ENCODE measurements around the gene CSGALNACT2. TPM values are rescaled to one million over a fixed set of nuclear protein-coding genes. Genes with fewer than 3 reads are reported as not detected.

Gene CSGALNACT2
- total RNA-seq, 1 experiment from 2014 or later, result 6.7 TPM

GRCh38 chr10:43156590-43157341 is 18.5 kb downstream of the CSGALNACT2 start:
- DNase-seq (ENCODE audit: low read depth in 1 of 2, low spot score in 2 of 2), result no peak
- H3K27ac ChIP-seq, result no peak overlapping the region

DNA sequence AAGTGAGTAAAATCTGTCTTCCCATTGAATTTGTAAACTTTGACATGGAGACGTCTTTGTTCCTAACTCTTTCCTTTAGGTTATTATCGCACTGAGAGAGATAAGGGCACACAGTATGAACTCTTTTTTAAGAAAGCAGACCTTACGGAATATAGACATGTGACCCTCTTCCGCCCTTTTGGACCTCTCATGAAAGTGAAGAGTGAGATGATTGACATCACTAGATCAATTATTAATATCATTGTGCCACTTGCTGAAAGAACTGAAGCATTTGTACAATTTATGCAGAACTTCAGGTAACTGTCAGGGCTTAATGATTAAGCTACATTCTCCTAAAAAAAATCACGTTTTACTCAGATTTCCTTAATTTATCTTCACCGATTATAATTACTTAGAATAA is 20.4 kb downstream of the CSGALNACT2 start:
- no peak for DNase-seq (ENCODE audit: low read depth in 1 of 2, low spot score in 2 of 2)
- Histone ChIP-seq H3K27ac (no peak overlapping the region), H3K4me3 (no peak overlapping the region), H3K4me1 (replicated peaks) (no peaks in the 10 kb centered on the region), H3K36me3 (peaks cover 8% of the 10 kb centered on the region), H3K9me3 (replicated peaks) (no peaks in the 10 kb centered on the region), H3K27me3 (replicated peaks) (no peaks in the 10 kb centered on the region)

More at GRCh38 chr10:43156590-43157341, 18.5 kb downstream of the CSGALNACT2 start:
- no peaks in the 10 kb centered on the region for H3K4me1 ChIP-seq (replicated peaks)
- H3K9me3 ChIP-seq (replicated peaks), result no peaks in the 10 kb centered on the region
- no peak overlapping the region for H3K4me3 ChIP-seq
- peaks cover 3% of the 10 kb centered on the region for H3K36me3 ChIP-seq
- H3K27me3 ChIP-seq (replicated peaks), result no peaks in the 10 kb centered on the region

GRCh38 chr10:43160046-43160920 is 22.0 kb downstream of the CSGALNACT2 start:
- Histone ChIP-seq H3K27me3 (replicated peaks) (no peaks in the 10 kb centered on the region), H3K4me1 (replicated peaks) (no peaks in the 10 kb centered on the region), H3K4me3 (no peak overlapping the region), H3K9me3 (replicated peaks) (no peaks in the 10 kb centered on the region), H3K27ac (no peak overlapping the region), H3K36me3 (peaks cover 8% of the 10 kb centered on the region)
- no peak for DNase-seq (ENCODE audit: low read depth in 1 of 2, low spot score in 2 of 2)

DNA sequence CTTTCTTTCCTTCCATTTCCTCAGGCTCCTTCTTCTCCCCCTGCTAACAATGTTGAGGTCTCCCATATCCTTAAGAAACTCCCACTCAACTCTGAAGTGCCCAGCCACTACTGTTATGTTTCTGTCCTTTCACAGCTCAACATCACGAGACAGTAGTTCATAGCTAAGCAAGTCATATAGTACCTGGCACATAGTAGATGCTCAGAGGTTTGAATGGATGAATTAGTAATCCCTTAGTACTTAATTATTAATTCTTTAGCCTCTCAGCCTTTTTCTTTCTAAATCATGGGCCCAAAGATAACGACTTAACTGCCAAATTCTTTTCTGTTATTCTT is 22.6 kb downstream of the CSGALNACT2 start:
- Histone ChIP-seq H3K4me1 (replicated peaks) (no peaks in the 10 kb centered on the region), H3K27ac (no peak overlapping the region), H3K36me3 (peaks cover 8% of the 10 kb centered on the region), H3K27me3 (replicated peaks) (no peaks in the 10 kb centered on the region), H3K4me3 (no peak overlapping the region), H3K9me3 (replicated peaks) (no peaks in the 10 kb centered on the region)
- DNase-seq (ENCODE audit: low read depth in 1 of 2, low spot score in 2 of 2), result no peak

DNA sequence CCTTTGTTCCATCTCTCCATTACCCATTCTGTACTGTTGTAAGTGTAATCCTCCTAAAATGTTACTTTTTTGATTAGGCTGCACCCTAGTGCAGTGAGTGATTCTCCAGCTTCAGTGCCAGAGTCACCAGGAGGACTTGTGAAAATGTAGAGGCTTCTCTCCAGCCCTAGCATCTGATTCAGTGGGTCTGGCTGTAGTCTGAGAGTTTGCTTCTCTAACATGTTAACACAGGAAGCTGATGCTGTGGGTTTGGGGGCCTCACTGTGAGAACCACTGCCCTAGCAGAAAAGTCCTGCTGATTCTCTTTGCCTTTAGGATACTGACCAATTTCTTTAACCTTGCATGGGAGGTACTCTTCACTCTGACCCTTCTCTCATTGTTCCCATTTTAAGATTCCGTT is 24.4 kb downstream of the CSGALNACT2 start:
- Histone ChIP-seq H3K27me3 (replicated peaks) (no peaks in the 10 kb centered on the region), H3K4me3 (no peak overlapping the region), H3K9me3 (replicated peaks) (no peaks in the 10 kb centered on the region), H3K36me3 (peaks cover 8% of the 10 kb centered on the region), H3K4me1 (replicated peaks) (no peaks in the 10 kb centered on the region), H3K27ac (no peak overlapping the region)
- DNase-seq (ENCODE audit: low read depth in 1 of 2, low spot score in 2 of 2), result no peak

DNA sequence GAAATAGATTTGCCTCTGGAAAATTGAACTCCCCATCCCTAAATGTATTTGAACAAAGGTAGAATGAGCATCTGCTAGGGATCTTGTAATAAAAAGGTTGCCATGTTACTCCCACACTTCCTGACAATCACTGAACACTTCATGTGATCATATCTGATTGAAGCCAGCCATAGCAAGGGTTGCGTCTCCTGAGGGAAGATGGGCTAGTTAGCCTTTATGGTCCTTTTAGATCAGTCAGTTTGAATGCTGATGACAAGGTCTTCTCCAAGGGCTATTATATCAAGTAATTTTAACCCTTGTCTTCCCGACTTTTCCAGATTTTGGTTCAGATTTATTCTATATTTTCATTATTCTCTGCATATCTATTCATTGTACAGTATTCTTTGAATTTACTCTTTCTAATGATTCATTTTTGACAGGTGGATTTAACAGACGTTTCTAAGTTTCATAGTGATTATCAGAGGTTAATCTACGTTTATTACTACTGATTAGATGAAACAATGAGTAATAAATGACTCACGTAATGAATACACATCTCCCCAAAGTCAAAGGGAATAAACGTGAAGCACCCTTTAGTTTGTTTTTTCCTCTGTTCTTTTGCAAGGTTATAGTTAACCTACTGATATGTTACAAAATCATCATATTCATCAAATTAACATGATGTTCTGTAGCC is 28.1 kb downstream of the CSGALNACT2 start:
- no peak overlapping the region for H3K27ac ChIP-seq
- H3K9me3 ChIP-seq (replicated peaks), result no peaks in the 10 kb centered on the region
- no peaks in the 10 kb centered on the region for H3K4me1 ChIP-seq (replicated peaks)
- H3K4me3 ChIP-seq, result no peak overlapping the region
- DNase-seq (ENCODE audit: low read depth in 1 of 2, low spot score in 2 of 2), result no peak
- H3K27me3 ChIP-seq (replicated peaks), result no peaks in the 10 kb centered on the region
- H3K36me3 ChIP-seq, result peaks cover 9% of the 10 kb centered on the region

GRCh38 chr10:43166880-43167497 is 28.7 kb downstream of the CSGALNACT2 start:
- Histone ChIP-seq H3K36me3 (peaks cover 8% of the 10 kb centered on the region), H3K4me1 (replicated peaks) (no peaks in the 10 kb centered on the region), H3K27me3 (replicated peaks) (no peaks in the 10 kb centered on the region), H3K4me3 (no peak overlapping the region), H3K27ac (no peak overlapping the region), H3K9me3 (replicated peaks) (no peaks in the 10 kb centered on the region)
- no peak for DNase-seq (ENCODE audit: low read depth in 1 of 2, low spot score in 2 of 2)

DNA sequence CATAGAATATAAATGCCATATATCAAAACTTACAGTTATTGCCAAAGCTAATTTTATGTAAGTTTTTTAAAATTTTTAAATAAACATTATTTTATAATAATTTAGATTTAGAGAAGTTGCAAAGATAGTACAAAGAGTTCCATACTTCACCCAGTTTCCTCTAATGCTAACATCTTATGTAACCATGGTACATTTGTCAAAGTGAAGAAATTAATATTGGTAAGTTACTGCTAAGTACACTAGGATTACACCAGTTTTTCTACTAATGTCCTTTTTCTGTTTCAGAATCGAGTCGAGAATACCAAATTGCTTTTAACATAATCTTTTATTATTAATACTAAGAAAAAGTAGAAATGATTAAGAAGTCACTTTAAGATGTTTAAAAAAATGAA is 29.2 kb downstream of the CSGALNACT2 start:
- H3K9me3 ChIP-seq (replicated peaks), result no peaks in the 10 kb centered on the region
- H3K27me3 ChIP-seq (replicated peaks), result no peaks in the 10 kb centered on the region
- no peak overlapping the region for H3K4me3 ChIP-seq
- H3K4me1 ChIP-seq (replicated peaks), result no peaks in the 10 kb centered on the region
- H3K36me3 ChIP-seq, result peaks cover 8% of the 10 kb centered on the region
- no peak for DNase-seq (ENCODE audit: low read depth in 1 of 2, low spot score in 2 of 2)
- no peak overlapping the region for H3K27ac ChIP-seq

GRCh38 chr10:43170491-43170890 is 32.2 kb downstream of the CSGALNACT2 start:
- 0 out of 2 replicates have a peak, but pooled peaks cover 2% of the 10 kb centered on the region for H3K36me3 ChIP-seq
- H3K4me3 ChIP-seq, result no peak overlapping the region
- DNase-seq (ENCODE audit: low read depth in 1 of 2, low spot score in 2 of 2), result no peak

GRCh38 chr10:43172645-43173044 is 34.4 kb downstream of the CSGALNACT2 start:
- no peak for DNase-seq (ENCODE audit: low read depth in 1 of 2, low spot score in 2 of 2)
- H3K27ac ChIP-seq, result no peak overlapping the region
- H3K4me1 ChIP-seq (replicated peaks), result no peaks in the 10 kb centered on the region
- peaks cover 15% of the 10 kb centered on the region for H3K36me3 ChIP-seq
- H3K27me3 ChIP-seq (replicated peaks), result no peaks in the 10 kb centered on the region
- no peaks in the 10 kb centered on the region for H3K9me3 ChIP-seq (replicated peaks)
- H3K4me3 ChIP-seq, result no peak overlapping the region

More at GRCh38 chr10:43170491-43170890, 32.2 kb downstream of the CSGALNACT2 start:
- Histone ChIP-seq H3K27me3 (replicated peaks) (no peaks in the 10 kb centered on the region), H3K4me1 (replicated peaks) (no peaks in the 10 kb centered on the region), H3K27ac (no peak overlapping the region), H3K9me3 (replicated peaks) (no peaks in the 10 kb centered on the region)

DNA sequence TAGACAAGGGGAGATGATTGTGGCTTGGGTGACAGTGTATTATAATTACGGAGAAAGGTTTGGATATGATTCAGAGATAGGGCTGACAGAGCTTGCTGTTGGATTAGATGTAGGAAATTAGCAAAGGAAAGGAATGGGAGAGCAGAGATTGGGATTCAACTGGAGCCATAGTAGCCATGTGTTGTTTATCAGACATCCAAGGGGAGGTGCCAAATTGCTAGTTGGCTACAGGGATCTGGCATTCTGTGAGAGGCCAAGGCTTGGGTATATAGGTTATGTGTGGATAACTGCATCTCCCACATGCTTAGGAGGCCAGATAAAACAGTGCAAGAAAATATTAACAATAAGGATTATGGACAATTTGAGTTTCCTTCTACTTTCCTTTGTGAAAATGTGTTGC is 34.9 kb downstream of the CSGALNACT2 start:
- Histone ChIP-seq H3K27ac (no peak overlapping the region), H3K27me3 (replicated peaks) (no peaks in the 10 kb centered on the region), H3K4me3 (no peak overlapping the region), H3K9me3 (replicated peaks) (no peaks in the 10 kb centered on the region), H3K4me1 (replicated peaks) (no peaks in the 10 kb centered on the region), H3K36me3 (peaks cover 20% of the 10 kb centered on the region)
- DNase-seq (ENCODE audit: low read depth in 1 of 2, low spot score in 2 of 2), result no peak

- Histone ChIP-seq H3K36me3 (peaks cover 21% of the 10 kb centered on the region), H3K4me3 (no peak overlapping the region), H3K27me3 (replicated peaks) (no peaks in the 10 kb centered on the region), H3K4me1 (replicated peaks) (no peaks in the 10 kb centered on the region), H3K9me3 (replicated peaks) (no peaks in the 10 kb centered on the region), H3K27ac (no peak overlapping the region)
- no peak for DNase-seq (ENCODE audit: low read depth in 1 of 2, low spot score in 2 of 2)
These were observed 36.7 kb downstream of the CSGALNACT2 start for GRCh38 chr10:43174969-43175368.

DNA sequence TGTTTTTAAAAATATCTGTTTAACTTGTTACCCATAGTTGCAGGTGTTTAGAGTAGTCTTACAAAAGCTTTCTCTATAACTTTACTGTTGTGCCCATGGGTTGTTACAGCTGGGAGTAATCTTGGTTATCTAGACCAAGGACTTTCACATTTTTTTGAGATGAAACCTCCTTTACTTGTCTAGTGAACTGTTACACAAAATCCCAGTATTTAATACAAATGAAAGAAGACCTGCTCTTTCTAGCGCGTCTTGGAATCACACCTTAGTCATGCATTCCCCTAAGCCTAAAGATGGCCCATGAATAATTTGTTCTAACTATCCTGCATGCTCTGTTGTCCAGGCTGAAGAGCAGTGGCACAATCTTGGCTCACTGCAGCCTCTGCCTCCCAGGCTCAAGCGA is 38.0 kb downstream of the CSGALNACT2 start:
- H3K4me1 ChIP-seq (replicated peaks), result no peaks in the 10 kb centered on the region
- no peak for DNase-seq (ENCODE audit: low read depth in 1 of 2, low spot score in 2 of 2)
- peaks cover 19% of the 10 kb centered on the region for H3K36me3 ChIP-seq
- H3K9me3 ChIP-seq (replicated peaks), result no peaks in the 10 kb centered on the region
- no peak overlapping the region for H3K4me3 ChIP-seq
- no peaks in the 10 kb centered on the region for H3K27me3 ChIP-seq (replicated peaks)
- H3K27ac ChIP-seq, result no peak overlapping the region
